Stimulated activated effector memory CD8-positive, alpha-beta T cell treated with anti-CD3 and anti-CD28 coated beads, Interleukin-12 subunit alpha, Interleukin-12 subunit beta, amount 100 ng/mL, for 72 hours (primary cell): Measurements from ENCODE around the gene PLCD1.

ENCODE experiments used
- ATAC-seq: fragments of 150-1000 bp; cut with Tn5 transposase; 2 replicates; pipeline ENCODE4 v1.10.0; 2021
- DNase-seq, 2 donors: peaks; one replicate each; pipeline ENCODE4 v3.0.0; 2021 to 2022; ENCODE audit warnings: low spot score in 2 of 2
- H3K27ac Mint-ChIP-seq: one replicate; pipeline ENCODE4 v1.8.0; 2022; ENCODE audit warnings: mild to moderate bottlenecking, mixed read lengths
- H3K36me3 Mint-ChIP-seq: one replicate; pipeline ENCODE4 v1.8.0; 2022; ENCODE audit warnings: mild to moderate bottlenecking, mixed read lengths
- H3K4me1 Mint-ChIP-seq: one replicate; pipeline ENCODE4 v1.8.0; 2022; ENCODE audit warnings: mixed read lengths
- H3K4me3 Mint-ChIP-seq: one replicate; pipeline ENCODE4 v1.8.0; 2022; ENCODE audit warnings: mild to moderate bottlenecking, mixed read lengths
- H3K9me3 Mint-ChIP-seq: one replicate; pipeline ENCODE4 v1.8.0; 2022; ENCODE audit warnings: mixed read lengths

PLCD1 gene

DNA sequence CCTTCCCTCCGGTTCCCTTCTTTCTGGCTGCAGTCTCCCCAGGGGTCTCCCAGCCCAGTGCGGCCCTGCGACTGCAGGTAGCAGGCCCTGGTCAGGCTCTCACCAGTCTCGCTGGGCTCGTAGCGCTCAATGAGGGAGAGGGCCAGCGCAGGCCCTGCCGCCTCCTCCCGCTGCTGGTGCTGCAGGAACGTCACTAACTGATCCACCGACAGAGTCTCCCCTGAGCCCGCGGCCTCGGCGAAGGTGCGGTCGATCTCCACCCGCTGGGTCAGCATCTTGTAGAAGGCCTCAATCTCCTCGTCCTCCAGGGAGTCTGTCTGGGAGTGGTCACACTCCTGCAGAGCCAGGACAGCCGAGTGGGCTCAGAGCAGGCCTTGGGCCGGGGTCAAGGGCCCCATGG, 18.3 kb downstream of the PLCD1 start:
- Mint-ChIP-seq H3K9me3 (no peaks in the 10 kb centered on the region), H3K4me1 (peaks cover 5% of the 10 kb centered on the region), H3K27ac (peak overlapping the region; percentile 50), H3K36me3 (peaks cover 35% of the 10 kb centered on the region), H3K4me3 (no peak overlapping the region)
- DNase-seq (no peak), ATAC-seq (no peak)

DNA sequence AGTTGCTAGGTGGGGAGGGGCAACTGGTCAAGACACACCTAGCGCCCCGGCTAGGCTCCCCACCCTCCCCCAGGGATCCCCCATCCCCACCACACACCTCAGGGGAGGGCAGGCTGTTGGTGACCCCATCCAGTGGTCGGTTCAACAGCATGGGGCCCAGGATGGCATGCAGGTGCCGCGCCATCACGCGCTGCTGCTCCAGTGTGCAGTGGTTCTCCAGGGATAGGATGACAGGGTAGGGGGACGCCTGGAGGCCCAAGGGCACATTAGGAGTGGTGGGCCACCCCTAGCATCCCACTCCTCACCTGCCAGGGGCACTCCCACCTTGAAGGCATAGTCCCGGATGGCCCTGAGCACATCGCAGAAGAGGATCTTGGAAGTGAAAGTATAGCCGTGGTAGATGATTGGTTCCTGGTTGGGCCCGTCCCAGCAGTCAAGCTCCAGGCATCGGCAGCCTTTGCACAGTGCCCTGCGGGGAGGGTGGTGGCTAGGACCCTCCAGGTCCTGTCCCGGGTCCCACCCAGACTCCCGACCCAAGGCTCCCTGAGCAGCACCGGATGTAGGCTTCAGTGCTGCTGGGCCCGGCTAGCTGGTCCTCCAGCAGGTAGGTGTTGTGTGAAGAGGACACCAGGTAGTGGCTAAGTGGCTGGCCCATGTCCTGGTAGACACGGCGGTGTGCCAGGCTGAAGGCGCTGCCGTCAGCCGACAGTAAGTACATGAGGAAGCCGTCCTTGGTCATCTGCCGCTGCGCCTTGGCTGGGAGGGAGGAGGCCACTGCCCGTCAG, 19.4 kb downstream of the PLCD1 start:
- no peak for ATAC-seq
- Mint-ChIP-seq H3K4me1 (peaks cover 11% of the 10 kb centered on the region), H3K36me3 (peaks cover 37% of the 10 kb centered on the region), H3K27ac (peak overlapping the region; percentile 87), H3K9me3 (no peaks in the 10 kb centered on the region), H3K4me3 (no peak overlapping the region)
- DNase-seq: no peak

DNA sequence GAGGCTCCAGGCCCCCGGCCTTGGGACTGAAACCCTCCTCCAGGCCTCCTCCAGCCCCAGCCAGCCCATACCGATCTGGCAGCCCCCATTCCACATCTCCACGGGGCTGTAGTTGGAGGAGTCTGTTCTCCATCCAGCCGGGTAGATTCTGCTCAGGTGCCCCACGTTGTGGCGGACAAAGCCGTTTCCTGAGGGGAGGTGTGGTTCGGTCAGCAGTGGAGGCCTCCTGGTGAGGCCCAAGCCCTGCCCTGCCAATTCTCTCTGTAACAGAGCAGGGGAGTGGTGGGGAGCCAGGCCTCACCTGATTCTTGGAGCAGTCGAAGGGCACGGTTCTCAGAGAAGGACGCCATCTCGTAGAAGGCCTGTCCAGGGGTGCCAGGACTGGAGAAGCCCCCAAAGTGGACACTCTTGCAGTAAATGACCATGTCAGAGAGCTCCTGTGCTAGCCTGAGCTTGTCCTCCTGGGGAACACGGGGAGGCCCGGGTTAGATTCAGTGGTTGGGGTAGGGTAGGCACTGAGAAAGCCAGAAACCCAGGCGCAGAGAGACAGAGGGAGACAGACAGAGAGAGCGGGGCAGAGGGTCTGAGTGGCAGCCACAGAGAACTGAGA, 20.4 kb downstream of the PLCD1 start:
- Mint-ChIP-seq H3K27ac (peak overlapping the region; percentile 87), H3K4me3 (no peak overlapping the region), H3K4me1 (peaks cover 20% of the 10 kb centered on the region), H3K36me3 (peaks cover 41% of the 10 kb centered on the region), H3K9me3 (no peaks in the 10 kb centered on the region)
- DNase-seq: no peak
- no peak for ATAC-seq

DNA sequence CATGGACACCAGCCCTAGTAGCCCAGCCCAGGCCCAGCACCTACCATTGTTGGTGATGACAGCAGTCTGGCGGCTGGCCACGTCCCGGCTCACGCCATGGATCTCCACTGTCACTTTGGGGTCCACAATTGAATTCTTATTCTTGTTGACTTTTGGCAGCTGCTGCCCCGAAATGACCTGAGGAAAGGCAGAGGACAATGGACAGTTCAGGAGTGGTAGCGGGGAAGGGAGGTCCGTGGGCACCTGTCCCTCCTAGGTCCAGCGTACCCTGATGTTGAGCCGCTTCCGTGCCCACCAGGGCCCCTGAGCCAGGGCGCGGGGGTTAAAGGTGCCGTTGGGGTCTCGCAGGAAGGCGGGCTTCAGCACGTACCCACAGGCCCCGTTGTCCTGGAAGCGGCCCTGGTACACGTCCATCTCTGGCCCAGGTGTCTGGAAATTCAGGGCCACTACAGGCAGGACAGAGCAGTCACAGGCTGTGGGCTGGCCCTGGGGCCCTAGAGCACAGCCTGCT, 21.2 kb downstream of the PLCD1 start:
- peaks cover 29% of the 10 kb centered on the region for H3K4me1 Mint-ChIP-seq
- H3K36me3 Mint-ChIP-seq: peaks cover 38% of the 10 kb centered on the region
- no peak for ATAC-seq
- H3K27ac Mint-ChIP-seq: peak overlapping the region; percentile 87
- no peaks in the 10 kb centered on the region for H3K9me3 Mint-ChIP-seq
- no peak for DNase-seq
- H3K4me3 Mint-ChIP-seq: no peak overlapping the region

- Mint-ChIP-seq H3K4me3 (no peak overlapping the region), H3K9me3 (no peaks in the 10 kb centered on the region), H3K36me3 (peaks cover 43% of the 10 kb centered on the region), H3K4me1 (peaks cover 34% of the 10 kb centered on the region), H3K27ac (peak overlapping the region; percentile 72)
- ATAC-seq: no peak
- no peak for DNase-seq
These were observed 21.7 kb downstream of the PLCD1 start for GRCh38 chr3:38007754-38008090.

DNA sequence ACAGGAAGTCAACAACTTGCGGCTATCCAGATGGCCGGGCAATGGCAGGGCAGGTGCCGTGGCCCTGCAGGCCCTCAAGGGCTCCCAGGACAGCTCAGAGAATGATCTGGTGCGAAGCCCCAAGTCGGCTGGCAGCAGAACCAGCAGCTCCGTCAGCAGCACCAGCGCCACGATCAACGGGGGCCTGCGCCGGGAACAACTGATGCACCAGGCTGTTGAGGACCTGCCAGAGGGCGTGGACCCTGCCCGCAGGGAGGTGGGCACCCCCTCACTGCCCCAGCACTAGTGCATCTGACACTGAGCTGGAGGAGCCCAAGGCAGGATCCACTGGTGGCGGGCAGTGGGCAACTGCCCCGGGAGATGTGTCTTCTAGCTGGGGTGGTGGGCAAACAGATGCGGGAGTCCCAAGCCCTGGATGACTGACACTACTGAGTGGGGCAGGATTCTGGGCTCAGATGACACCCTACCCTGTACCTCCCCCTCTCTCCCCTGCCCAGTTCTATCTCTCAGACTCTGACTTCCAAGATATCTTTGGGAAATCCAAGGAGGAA, 22.9 kb downstream of the PLCD1 start:
- Mint-ChIP-seq H3K36me3 (peaks cover 44% of the 10 kb centered on the region), H3K27ac (peak overlapping the region; percentile 88), H3K4me3 (no peak overlapping the region), H3K4me1 (peaks cover 41% of the 10 kb centered on the region), H3K9me3 (no peaks in the 10 kb centered on the region)
- DNase-seq (no peak), ATAC-seq (no peak)

DNA sequence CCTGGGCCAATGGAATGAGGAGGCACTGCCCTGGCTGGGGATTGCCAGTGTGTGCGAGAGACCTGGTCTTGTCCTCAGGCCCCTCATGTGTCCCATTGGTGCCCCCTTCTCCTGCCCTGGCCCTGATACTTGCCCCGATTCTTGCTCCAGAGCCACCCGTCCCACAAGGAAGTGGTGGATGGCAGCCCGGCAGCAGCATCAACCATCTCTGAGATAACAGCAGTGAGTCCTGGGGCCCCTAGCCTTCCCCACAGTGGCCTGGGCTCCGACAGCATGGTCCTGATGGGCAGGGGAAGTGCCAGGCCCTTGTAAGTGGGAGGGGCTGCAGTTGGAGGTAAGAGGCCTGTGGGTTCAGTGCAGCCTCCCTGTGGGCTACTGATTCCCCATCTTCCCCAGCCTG, 23.4 kb downstream of the PLCD1 start:
- Mint-ChIP-seq H3K36me3 (peaks cover 44% of the 10 kb centered on the region), H3K4me1 (peaks cover 41% of the 10 kb centered on the region), H3K4me3 (no peak overlapping the region), H3K9me3 (no peaks in the 10 kb centered on the region), H3K27ac (peak overlapping the region; percentile 88)
- no peak for ATAC-seq
- DNase-seq: no peak

DNA sequence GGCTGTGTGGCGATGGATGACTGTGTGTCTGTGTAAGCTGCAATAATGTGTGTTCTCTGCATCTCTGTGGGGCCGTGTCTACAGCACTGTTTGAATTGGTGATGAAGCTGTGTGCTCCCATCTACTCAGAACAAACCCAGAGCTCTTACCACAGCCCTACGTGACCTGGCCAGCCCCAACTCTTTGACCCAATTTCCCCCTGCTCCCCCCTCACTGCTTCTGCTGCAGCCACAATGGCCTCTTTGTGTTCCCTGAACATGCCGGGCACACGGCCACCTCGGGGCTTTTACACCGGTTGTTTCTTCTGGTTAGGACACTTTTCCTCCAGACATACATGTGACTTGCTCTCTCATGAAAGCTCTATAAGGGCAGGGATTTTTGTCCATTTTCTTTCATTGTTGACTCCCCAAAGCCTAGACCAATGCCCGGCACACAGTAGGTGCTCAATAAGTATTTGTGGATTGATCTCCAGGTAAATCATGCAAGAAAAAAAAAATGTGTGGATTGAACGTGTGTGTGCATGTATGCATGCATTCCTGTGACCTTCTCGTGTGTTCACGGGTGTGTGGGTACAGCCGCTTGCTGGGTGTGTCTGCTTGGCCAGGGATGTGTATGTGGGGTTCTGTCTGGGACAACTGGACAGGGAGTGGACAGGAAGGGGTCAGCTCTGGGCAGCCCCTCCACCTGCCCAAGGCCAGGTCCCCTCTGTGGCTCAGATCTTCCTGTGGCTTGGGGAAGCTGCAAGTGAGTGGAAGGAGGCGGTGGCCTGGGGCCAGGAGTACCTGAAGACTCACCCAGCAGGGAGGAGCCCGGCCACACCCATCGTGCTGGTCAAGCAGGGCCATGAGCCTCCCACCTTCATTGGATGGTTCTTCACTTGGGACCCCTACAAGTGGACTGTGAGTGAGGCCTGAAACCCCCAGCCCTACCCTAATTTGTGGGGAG, 24.1 kb downstream of the PLCD1 start:
- ATAC-seq (peak; percentile 71), DNase-seq (no peak)
- Mint-ChIP-seq H3K27ac (peak overlapping the region; percentile 88), H3K4me1 (peaks cover 41% of the 10 kb centered on the region), H3K9me3 (no peaks in the 10 kb centered on the region), H3K36me3 (peaks cover 47% of the 10 kb centered on the region), H3K4me3 (no peak overlapping the region)

DNA sequence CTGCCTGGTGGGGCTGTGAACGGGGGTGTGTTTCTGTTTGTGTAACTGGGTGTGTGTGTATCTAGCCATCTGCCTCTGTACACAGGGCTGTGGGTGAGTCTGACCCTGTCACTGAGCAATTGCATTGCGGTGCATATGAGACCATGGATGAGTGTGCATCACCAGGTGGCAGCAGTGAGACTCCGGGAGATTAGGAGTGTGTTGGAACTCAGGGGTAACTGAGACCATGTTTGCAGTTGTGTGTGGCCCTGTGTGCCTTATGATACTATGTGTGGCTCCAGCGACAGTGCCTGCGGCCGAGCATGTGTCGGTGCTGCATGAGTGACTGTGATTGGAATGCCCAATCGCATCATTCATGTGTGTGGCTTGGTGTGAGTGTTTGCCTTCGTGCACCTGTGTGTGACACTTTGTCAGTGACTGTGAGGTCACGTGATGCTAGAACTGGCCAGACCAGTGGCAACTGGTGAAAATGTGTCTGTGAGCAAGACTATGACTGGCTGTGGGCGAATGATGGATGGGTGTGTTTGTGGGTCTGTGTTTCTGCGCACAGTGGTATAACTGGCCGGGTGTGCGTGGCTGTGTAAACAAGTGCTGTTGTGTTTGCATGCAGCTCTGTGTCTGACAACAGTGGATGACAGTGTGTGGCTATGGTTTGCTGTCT, 24.9 kb downstream of the PLCD1 start:
- Mint-ChIP-seq H3K9me3 (no peaks in the 10 kb centered on the region), H3K4me1 (peaks cover 39% of the 10 kb centered on the region), H3K36me3 (peaks cover 44% of the 10 kb centered on the region), H3K4me3 (peak overlapping the region; percentile 31), H3K27ac (peak overlapping the region; percentile 88)
- DNase-seq (peak in 1 of 2 donors; percentile 41), ATAC-seq (peak; percentile 80)

GRCh38 chr3:38003817-38004414, 25.5 kb downstream of the PLCD1 start:
- H3K9me3 Mint-ChIP-seq: no peaks in the 10 kb centered on the region
- peaks cover 46% of the 10 kb centered on the region for H3K4me1 Mint-ChIP-seq
- ATAC-seq (no peak), DNase-seq (no peak)
- peak overlapping the region; percentile 88 for H3K27ac Mint-ChIP-seq
- peak overlapping the region; percentile 31 for H3K4me3 Mint-ChIP-seq
- H3K36me3 Mint-ChIP-seq: peaks cover 41% of the 10 kb centered on the region

DNA sequence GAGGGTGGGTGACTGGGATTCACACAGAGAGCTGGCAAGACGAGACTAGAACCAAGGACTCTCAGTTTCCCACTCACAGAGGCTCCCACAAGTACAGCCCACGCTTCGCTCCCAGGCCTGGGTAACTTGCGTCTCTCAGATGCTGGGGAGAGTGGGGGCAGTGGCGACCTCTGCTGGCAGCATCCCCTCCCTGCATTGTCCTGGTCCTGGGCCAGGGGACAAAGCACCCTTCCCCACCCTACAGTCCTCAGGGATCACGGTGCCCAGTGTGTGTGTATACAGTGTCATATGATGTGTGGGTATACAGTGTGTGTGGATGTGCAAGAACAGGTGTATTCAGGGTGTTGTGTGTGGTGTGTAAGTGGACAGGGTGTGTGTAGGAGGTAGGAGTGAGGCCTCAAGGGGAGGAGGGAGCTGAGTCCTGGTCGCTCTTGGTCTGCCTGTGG, 26.0 kb downstream of the PLCD1 start:
- H3K36me3 Mint-ChIP-seq: peaks cover 38% of the 10 kb centered on the region
- DNase-seq: peak; percentile 53 to 75

DNA sequence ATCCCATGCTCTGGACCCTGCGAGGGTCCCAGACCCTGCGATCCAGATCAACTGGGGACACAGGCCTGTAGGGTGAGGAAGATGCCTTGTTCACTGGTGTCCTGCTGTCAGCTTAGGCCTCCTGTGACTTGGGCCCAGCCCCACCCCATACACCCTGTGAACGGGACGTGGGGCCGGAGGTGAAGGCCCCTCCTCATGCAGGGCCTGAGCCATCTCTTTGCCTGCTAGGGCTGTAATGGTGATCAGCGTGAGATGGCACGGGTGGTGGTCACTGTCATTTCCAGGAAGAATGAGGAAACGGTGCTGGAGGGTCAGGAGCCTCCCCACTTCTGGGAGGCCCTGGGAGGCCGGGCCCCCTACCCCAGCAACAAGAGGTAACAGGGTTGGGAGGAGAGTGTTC, 26.5 kb downstream of the PLCD1 start:
- H3K27ac Mint-ChIP-seq: peak overlapping the region; percentile 85
- no peak for ATAC-seq
- H3K36me3 Mint-ChIP-seq: peaks cover 37% of the 10 kb centered on the region
- H3K9me3 Mint-ChIP-seq: no peaks in the 10 kb centered on the region
- peaks cover 55% of the 10 kb centered on the region for H3K4me1 Mint-ChIP-seq
- H3K4me3 Mint-ChIP-seq: no peak overlapping the region
- DNase-seq: no peak

More for the DNA sequence above, 26.0 kb downstream of the PLCD1 start:
- H3K4me3 Mint-ChIP-seq: no peak overlapping the region
- H3K27ac Mint-ChIP-seq: peak overlapping the region; percentile 88
- peak; percentile 31 for ATAC-seq
- peaks cover 51% of the 10 kb centered on the region for H3K4me1 Mint-ChIP-seq
- H3K9me3 Mint-ChIP-seq: no peaks in the 10 kb centered on the region

DNA sequence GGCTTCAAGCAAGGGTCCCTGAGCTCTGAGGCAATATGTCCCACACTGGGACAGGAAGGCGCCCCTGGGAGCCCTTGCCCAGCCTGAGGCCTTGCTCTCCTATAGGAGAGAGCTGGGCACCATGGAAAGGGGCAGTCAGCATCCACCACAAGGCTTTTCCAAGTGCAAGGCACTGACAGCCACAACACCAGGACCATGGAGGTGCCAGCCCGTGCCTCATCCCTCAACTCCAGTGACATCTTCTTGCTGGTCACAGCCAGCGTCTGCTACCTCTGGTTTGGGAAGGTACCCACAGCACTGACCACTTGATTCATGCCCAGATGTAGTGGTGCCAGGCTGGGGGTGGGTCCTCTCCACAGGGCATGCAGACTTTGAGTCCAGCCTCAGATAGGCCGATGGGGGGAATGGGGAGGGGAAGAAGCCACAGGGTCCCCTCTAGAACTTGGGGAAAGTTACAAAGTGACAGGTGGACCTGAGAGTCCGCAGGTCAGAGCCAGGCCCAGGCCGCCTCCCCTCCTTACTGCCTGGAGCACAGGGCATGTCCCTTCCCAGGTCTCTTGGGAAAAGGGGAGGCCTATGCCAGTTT, 27.1 kb downstream of the PLCD1 start:
- ATAC-seq: no peak
- peak overlapping the region; percentile 85 for H3K27ac Mint-ChIP-seq

More for the DNA sequence above, 27.1 kb downstream of the PLCD1 start:
- peaks cover 31% of the 10 kb centered on the region for H3K36me3 Mint-ChIP-seq
- no peak overlapping the region for H3K4me3 Mint-ChIP-seq
- no peak for DNase-seq
- no peaks in the 10 kb centered on the region for H3K9me3 Mint-ChIP-seq
- peaks cover 61% of the 10 kb centered on the region for H3K4me1 Mint-ChIP-seq
